ENCODE measurements around the gene BORCS5. TPM values are rescaled to one million over a fixed set of nuclear protein-coding genes. Genes with fewer than 3 reads are reported as not detected.
"Not testable (repeated sequence)": the region's sequence is repeated elsewhere in the genome, so short reads cannot be mapped to it uniquely, and the experiment has no call there.

The BORCS5 gene
- total and polyA plus RNA-seq, 12 donors: 3.6 to 30.1 (median 10.6) TPM

- no peak for DNase-seq
- H3K9me3 ChIP-seq (replicated peaks in 1 of 3): no peaks in the 10 kb centered on the region
- TF ChIP-seq CTCF (IDR thresholded peaks at IDR 0.05) (no peak), POLR2A (IDR thresholded peaks at IDR 0.05) (no peak)
- intact Hi-C loops (cut with DNase I): no loop called here
- H3K4me3 ChIP-seq: no peak overlapping the region
- H3K36me3 ChIP-seq (replicated peaks in 1 of 2): no peaks in the 10 kb centered on the region
- no peak overlapping the region for H3K27ac ChIP-seq
- peaks cover 9 to 33% of the 10 kb centered on the region in 2 donors for H3K4me1 ChIP-seq (replicated peaks in 1 of 2)
- H3K27me3 ChIP-seq: no peaks in the 10 kb centered on the region
Measured at GRCh38 chr12:12406762-12407161, 49.9 kb downstream of the BORCS5 start.

GRCh38 chr12:12408265-12408690 is 51.4 kb downstream of the BORCS5 start:
- Histone ChIP-seq H3K27me3 (no peaks in the 10 kb centered on the region), H3K4me1 (replicated peaks in 1 of 2) (peaks cover 9 to 26% of the 10 kb centered on the region in 2 donors), H3K9me3 (replicated peaks in 1 of 3) (no peaks in the 10 kb centered on the region), H3K4me3 (no peak overlapping the region), H3K27ac (no peak overlapping the region), H3K36me3 (replicated peaks in 1 of 2) (no peaks in the 10 kb centered on the region)
- 76 to 86% (median 85%) methylated on average over 1 of the region's 1 CpG for WGBS, 4 donors
- no peak for DNase-seq
- intact Hi-C loops (cut with DNase I): no loop called here
- TF ChIP-seq CTCF (IDR thresholded peaks at IDR 0.05) (no peak), POLR2A (IDR thresholded peaks at IDR 0.05) (no peak)

- H3K4me3 ChIP-seq; DNase-seq; H3K27me3 ChIP-seq; H3K9me3 ChIP-seq (replicated peaks in 1 of 3); intact Hi-C loops (cut with DNase I); H3K36me3 ChIP-seq (replicated peaks in 1 of 2); H3K27ac ChIP-seq: not testable (repeated sequence)
- WGBS, 4 donors: 90 to 100% (median 97%) methylated on average over 1 of the region's 2 CpGs
- peaks cover 9 to 15% of the 10 kb centered on the region in 2 donors for H3K4me1 ChIP-seq (replicated peaks in 1 of 2)
Measured at GRCh38 chr12:12409337-12409736, 52.5 kb downstream of the BORCS5 start.

GRCh38 chr12:12415886-12416285 is 59.0 kb downstream of the BORCS5 start:
- intact Hi-C loops (cut with DNase I): no loop called here
- Histone ChIP-seq H3K27ac (no peak overlapping the region), H3K27me3 (no peaks in the 10 kb centered on the region), H3K36me3 (replicated peaks in 1 of 2) (no peaks in the 10 kb centered on the region), H3K4me3 (no peak overlapping the region), H3K9me3 (replicated peaks in 1 of 3) (no peaks in the 10 kb centered on the region), H3K4me1 (replicated peaks in 1 of 2) (peaks cover 0 to 7% of the 10 kb centered on the region in 2 donors)
- DNase-seq: no peak
- TF ChIP-seq CTCF (IDR thresholded peaks at IDR 0.05): no peak
- TF ChIP-seq POLR2A (IDR thresholded peaks at IDR 0.05): no peak
- WGBS, 4 donors: 43 to 73% (median 57%) methylated on average over 2 of the region's 2 CpGs

GRCh38 chr12:12419165-12419564 is 62.3 kb downstream of the BORCS5 start:
- H3K4me3 ChIP-seq; DNase-seq; H3K4me1 ChIP-seq (replicated peaks in 1 of 2); H3K27ac ChIP-seq; intact Hi-C loops (cut with DNase I); H3K36me3 ChIP-seq (replicated peaks in 1 of 2); H3K27me3 ChIP-seq: not testable (repeated sequence)
- WGBS, 4 donors: 98 to 100% (median 99%) methylated on average over 3 of the region's 3 CpGs
- peaks cover 0 to 14% (median 0%) of the 10 kb centered on the region in 3 donors for H3K9me3 ChIP-seq (replicated peaks in 1 of 3)
